Hindlimb muscle (tissue), 1 donor: Measurements from ENCODE around the gene WEE2. TPM values are rescaled to one million over a fixed set of nuclear protein-coding genes. Genes with fewer than 3 reads are reported as not detected.

ENCODE experiments used
- polyA plus RNA-seq: library from polyadenylated mRNA; unstranded; fragments of 120-200 nt; gene quantifications from one replicate; pipeline ENCODE4 v1.2.1, GENCODE V29; 2013; ENCODE audit not compliant: insufficient read length

Gene WEE2
- polyA plus RNA-seq, 1 donor = 0.22 TPM

Other genes with a start within 250 kb of the WEE2 start
- 16.9 TPM for gene AGK, start 156.9 kb upstream of the WEE2 start, polyA plus RNA-seq
- gene DENND11, start 6.2 kb upstream of the WEE2 start, polyA plus RNA-seq = 7.8 TPM
- gene SSBP1, start 30.0 kb downstream of the WEE2 start, polyA plus RNA-seq = 82.9 TPM
- gene TAS2R3, start 55.7 kb downstream of the WEE2 start, polyA plus RNA-seq = 0.66 TPM
- 1.6 TPM for gene TAS2R4, start 68.3 kb downstream of the WEE2 start, polyA plus RNA-seq
- 2.5 TPM for gene TAS2R5, start 81.9 kb downstream of the WEE2 start, polyA plus RNA-seq
- gene PRSS37, start 133.1 kb downstream of the WEE2 start, polyA plus RNA-seq = 0.28 TPM
- gene OR9A4, start 208.0 kb downstream of the WEE2 start, polyA plus RNA-seq = not detected
- gene CLEC5A, start 238.6 kb downstream of the WEE2 start, polyA plus RNA-seq = 0.28 TPM